Activated naive CD4-positive, alpha-beta T cell treated with anti-CD3 and anti-CD28 coated beads for 36 hours (primary cell): Measurements from ENCODE around the gene TEDC2. TPM values are rescaled to one million over a fixed set of nuclear protein-coding genes. Genes with fewer than 3 reads are reported as not detected.

ENCODE experiments used
- CTCF ChIA-PET: fragments of 350-600 bp; sonication (Branson Sonifier 250); formaldehyde crosslinking; loops from one replicate; lab custom pipeline; 2021; ENCODE audit warnings: antibody characterized with exemption; lab: Charles Lee
- DNase-seq: peaks from one replicate; pipeline ENCODE4 v3.0.0-alpha.2; 2020
- H3K27ac Mint-ChIP-seq: one replicate; pipeline ENCODE4 v1.8.0; 2021; ENCODE audit warnings: mild to moderate bottlenecking, mixed read lengths
- H3K27me3 Mint-ChIP-seq: one replicate; pipeline ENCODE4 v1.8.0; 2021; ENCODE audit warnings: low read depth, mixed read lengths
- H3K36me3 Mint-ChIP-seq: one replicate; pipeline ENCODE4 v1.8.0; 2021; ENCODE audit warnings: low read depth, mixed read lengths
- H3K4me1 Mint-ChIP-seq: one replicate; pipeline ENCODE4 v1.8.0; 2021; ENCODE audit warnings: low read depth, mixed read lengths
- H3K4me3 Mint-ChIP-seq: one replicate; pipeline ENCODE4 v1.8.0; 2021; ENCODE audit warnings: mild to moderate bottlenecking, moderate library complexity, mixed read lengths
- H3K9me3 Mint-ChIP-seq: one replicate; pipeline ENCODE4 v1.8.0; 2021; ENCODE audit warnings: mixed read lengths
- intact Hi-C: fragments of 100-400 bp; cut with micrococcal nuclease; formaldehyde crosslinking; loops from one replicate; pipeline ENCODE4 v1.15.1; 2023
- total RNA-seq, 2 experiments: library from RNA; stranded (reverse); gene quantifications; one replicate each; pipeline ENCODE4 v1.2.3, GENCODE V29; 2021

TEDC2 gene
- total RNA-seq, 2 experiments from 2014 or later, result 24.2 to 24.8 TPM

DNA sequence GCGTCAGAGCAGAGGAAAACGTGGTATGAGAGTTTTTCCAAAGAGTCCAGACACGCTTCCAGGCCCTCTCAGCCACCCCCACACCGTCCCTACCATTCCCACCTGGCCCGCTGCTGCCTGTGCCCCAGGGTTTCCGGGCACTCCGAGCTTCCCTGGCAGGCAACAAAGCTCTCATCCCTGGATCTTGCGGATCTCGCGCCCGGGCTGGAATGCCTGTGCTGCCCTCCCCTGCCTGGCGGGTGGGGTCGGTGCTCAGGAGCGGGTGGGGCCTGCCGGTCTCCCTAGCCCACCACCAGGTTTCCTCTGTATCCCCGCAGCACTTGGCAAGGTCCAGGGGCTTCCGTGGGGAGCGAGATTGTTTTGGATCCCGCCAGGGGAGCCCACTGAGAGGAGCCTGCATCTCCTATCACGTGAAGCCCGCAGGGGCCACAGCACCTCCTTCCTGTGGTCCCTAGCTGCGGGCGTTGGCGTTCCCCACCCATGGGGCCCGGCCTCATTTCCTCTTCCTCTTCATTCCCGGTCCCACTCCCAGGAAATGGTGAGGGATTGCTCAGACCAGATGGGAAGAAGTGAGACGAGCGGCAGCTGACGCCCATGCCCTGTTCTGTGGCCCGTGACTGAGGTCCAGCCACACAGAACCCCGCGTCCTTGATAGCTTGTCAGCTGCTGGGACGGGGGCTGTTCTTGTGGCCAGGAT is 26.1 kb downstream of the TEDC2 start:
- intact Hi-C loops, result loop anchor here (2.0 to 5.0 kb wide), 2 partner anchors 234 to 291 kb away; partner anchors contain the start of gene ECI1
- Mint-ChIP-seq H3K4me1 (peaks cover 16% of the 10 kb centered on the region), H3K4me3 (no peak overlapping the region), H3K9me3 (no peaks in the 10 kb centered on the region), H3K36me3 (peaks cover 1% of the 10 kb centered on the region), H3K27me3 (no peaks in the 10 kb centered on the region), H3K27ac (no peak overlapping the region)
- no peak for DNase-seq
- CTCF ChIA-PET, result interaction anchor here (0.9 to 1.2 kb wide), 3 partner anchors 9 to 16 kb away, joined by 3 read pairs; partner anchors contain the start of gene TBC1D24

DNA sequence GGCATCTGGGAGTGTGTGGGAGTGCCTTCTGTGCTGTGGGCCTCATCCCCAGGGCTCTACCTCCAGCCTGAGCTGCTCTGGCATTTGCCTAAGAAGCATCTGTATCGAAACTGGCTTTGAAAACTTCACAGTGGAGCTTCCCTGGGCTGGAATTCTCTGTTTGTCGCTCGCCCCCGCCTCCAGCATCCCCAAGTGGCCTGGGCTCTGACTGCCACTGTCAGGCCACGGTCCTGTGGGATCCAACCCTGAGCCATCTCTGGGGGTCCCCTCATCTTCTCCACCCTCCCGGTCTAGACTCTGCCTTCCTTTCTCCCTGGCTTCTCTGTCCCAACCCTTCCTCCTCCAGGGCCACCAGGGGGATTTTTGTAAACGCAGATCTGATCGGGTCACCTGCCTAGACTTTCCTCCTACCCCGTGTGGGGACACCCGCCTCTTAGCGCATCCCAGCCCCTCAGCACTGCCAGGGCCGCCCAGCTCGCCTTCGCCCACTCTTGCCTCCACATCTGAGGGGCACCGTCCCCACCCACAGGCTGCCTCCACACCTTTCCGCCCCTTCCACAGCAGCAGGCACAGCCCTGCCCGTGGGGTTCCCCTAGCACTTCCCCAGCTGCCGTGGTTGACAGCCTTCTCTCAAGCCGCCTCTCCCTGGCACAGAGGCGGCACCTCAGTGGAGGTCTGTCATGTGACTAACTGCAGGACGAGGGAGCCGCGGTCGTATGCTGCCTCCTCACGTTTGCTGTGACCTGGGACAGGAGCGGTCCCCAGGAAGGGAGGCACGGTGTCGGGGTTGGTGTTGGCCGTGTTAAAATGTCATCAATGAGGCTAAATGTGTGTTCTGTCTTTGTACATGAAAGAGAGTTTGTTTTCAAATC is 27.0 kb downstream of the TEDC2 start:
- peaks cover 16% of the 10 kb centered on the region for H3K4me1 Mint-ChIP-seq
- DNase-seq, result peak; percentile 94
- CTCF ChIA-PET, result interaction anchor here (0.9 to 1.6 kb wide), 4 partner anchors 10 to 15 kb away, joined by 3 to 8 read pairs (median 3); partner anchors contain the start of gene TBC1D24
- H3K36me3 Mint-ChIP-seq, result peaks cover 1% of the 10 kb centered on the region
- peak overlapping the region; percentile 10 for H3K4me3 Mint-ChIP-seq
- no peaks in the 10 kb centered on the region for H3K9me3 Mint-ChIP-seq
- no peaks in the 10 kb centered on the region for H3K27me3 Mint-ChIP-seq
- intact Hi-C loops, result loop anchor here (1.0 to 5.0 kb wide), 6 partner anchors 13 to 292 kb away; partner anchors contain the start of genes ABCA3, CCNF, ECI1 and RNPS1
- H3K27ac Mint-ChIP-seq, result peak overlapping the region; percentile 69

DNA sequence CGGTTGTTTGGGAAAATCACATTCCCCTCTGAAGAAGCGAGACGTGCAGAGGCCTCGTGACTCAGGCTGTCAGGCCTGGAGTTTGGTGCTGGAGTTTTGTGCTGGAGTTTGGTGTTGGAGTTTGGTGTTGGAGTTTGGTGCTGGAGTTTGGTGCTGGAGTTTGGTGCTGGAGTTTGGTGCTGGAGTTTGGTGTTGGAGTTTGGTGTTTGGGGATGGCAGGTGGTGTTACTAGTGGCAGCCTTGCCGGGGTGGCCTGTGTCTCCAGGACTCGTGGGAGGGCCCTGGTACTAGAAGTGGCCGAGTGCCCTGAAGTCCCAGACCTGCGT is 27.6 kb downstream of the TEDC2 start:
- peaks cover 16% of the 10 kb centered on the region for H3K4me1 Mint-ChIP-seq
- H3K27me3 Mint-ChIP-seq, result no peaks in the 10 kb centered on the region
- peaks cover 1% of the 10 kb centered on the region for H3K36me3 Mint-ChIP-seq
- CTCF ChIA-PET, result interaction anchor here (1.6 kb wide), 1 partner anchor 14 kb away, joined by 8 read pairs; no protein-coding TSS in a partner anchor
- H3K27ac Mint-ChIP-seq, result peak overlapping the region; percentile 69
- peak overlapping the region; percentile 10 for H3K4me3 Mint-ChIP-seq
- no peaks in the 10 kb centered on the region for H3K9me3 Mint-ChIP-seq
- intact Hi-C loops, result loop anchor here (1.0 to 5.0 kb wide), 6 partner anchors 13 to 293 kb away; partner anchors contain the start of genes ABCA3, CCNF, ECI1 and RNPS1
- no peak for DNase-seq

DNA sequence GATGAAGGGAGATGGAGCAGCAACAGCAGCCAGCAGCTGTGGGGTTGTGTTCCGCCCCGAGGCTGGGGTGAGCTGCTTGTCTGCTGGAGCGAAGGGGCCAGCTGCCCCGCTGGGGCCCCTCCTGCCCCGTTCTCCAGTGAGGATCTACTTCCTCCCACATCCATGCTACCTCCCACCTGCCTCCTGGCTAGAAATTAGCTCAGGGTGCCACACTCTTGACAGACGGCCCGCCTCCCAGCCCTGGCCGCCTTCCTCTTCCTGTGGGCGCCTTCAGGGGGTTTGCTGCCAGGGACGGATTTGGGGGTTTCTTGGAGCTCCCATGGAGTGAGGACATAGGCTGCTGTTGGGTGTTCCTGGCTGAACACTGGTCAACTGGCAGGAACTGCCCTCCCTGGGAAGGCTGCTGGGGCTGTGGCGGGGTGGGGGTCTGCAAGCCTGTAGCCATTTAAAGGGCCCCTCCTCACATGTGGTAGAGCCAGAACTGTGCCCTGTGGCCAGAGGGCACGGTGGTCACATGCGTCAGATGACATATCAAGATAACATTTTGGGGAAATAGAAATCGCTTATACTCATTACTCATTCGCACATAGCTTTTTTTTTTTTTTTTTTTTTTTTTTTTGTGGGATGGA is 28.1 kb downstream of the TEDC2 start:
- DNase-seq, result no peak
- Mint-ChIP-seq H3K27ac (no peak overlapping the region), H3K4me1 (peaks cover 16% of the 10 kb centered on the region), H3K9me3 (no peaks in the 10 kb centered on the region), H3K27me3 (no peaks in the 10 kb centered on the region), H3K4me3 (no peak overlapping the region), H3K36me3 (peaks cover 1% of the 10 kb centered on the region)
- intact Hi-C loops, result loop anchor here (1.0 to 5.0 kb wide), 6 partner anchors 14 to 293 kb away; partner anchors contain the start of genes ABCA3, CCNF, ECI1 and RNPS1
- CTCF ChIA-PET, result interaction anchor here (0.6 to 1.6 kb wide), 3 partner anchors 13 to 325 kb away, joined by 3 to 8 read pairs (median 3); no protein-coding TSS in a partner anchor

DNA sequence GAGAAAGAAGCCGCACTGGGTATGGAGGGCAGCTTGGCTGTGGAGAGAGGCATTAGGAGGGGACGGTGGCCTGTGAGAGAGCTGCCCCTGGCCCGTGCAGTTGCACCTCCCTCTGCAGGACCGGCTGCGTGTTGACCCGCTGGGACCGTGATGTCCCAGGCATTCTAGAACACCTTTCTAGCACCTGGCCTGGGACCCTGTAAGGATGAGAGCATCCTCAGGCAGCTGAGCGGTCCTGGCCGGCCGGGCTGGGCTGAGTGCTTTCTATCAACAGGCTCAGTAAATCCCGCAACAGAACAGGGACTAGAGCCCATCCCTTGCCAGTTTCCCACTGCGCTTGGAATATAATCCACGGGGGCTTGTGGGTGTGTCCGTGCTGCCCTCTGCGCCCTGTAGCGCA is 29.7 kb downstream of the TEDC2 start:
- Mint-ChIP-seq H3K36me3 (peaks cover 1% of the 10 kb centered on the region), H3K4me3 (no peak overlapping the region), H3K27me3 (no peaks in the 10 kb centered on the region), H3K4me1 (peaks cover 16% of the 10 kb centered on the region), H3K27ac (no peak overlapping the region), H3K9me3 (no peaks in the 10 kb centered on the region)
- intact Hi-C loops, result loop anchor here (5.0 kb wide), 1 partner anchor 237 kb away; the partner anchor contains the start of gene ECI1
- DNase-seq, result no peak
- CTCF ChIA-PET, result no interaction called here

DNA sequence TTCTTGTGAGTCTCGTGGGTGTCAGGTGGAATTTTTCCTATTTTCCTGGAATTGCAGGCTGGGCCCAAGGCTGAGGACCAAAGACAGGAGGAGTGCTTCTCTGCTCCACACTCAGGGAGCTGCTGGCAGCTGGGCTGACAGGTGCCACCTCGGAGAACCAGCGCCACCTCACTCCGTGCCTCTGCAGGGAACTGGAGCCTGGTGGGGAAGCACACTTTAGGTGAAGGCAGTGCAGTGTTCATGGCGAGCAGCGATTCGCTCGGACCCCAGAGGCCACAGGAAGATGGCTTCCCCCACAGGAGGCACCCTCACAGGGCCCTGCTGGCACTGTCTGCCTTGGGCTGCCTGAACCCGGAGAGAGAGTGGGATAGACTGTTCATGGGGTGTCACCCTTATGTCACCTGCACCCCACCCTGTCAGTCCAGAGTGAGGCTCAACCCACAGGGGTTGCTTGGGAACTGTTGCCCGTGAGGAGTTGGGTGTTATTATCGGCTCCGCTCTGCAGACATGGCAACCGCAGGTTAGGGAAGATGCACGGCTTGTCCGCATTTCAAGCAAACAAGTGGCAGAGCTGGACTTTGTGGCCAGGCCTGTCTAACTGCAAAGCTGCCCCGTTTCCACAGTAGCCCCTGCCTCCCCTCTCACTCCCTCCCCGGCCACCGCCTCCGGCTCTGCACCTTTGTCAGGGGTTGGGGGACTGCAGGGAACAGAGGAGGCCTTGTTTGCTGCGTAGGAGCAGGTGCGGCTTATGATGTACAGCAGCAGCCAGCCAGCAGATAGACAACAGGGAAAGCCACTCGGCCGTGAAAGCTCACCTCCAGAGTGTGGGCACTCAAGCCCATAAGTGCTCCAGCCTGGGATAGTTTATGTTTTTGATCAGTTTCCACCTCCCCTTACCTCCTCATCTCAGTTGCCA is 30.5 kb downstream of the TEDC2 start:
- DNase-seq, result no peak
- no peak overlapping the region for H3K4me3 Mint-ChIP-seq
- CTCF ChIA-PET, result interaction anchor here (0.7 kb wide), 1 partner anchor 10 kb away, joined by 4 read pairs; no protein-coding TSS in a partner anchor
- H3K4me1 Mint-ChIP-seq, result peaks cover 16% of the 10 kb centered on the region
- no peaks in the 10 kb centered on the region for H3K9me3 Mint-ChIP-seq
- intact Hi-C loops, result no loop called here
- peaks cover 1% of the 10 kb centered on the region for H3K36me3 Mint-ChIP-seq
- H3K27me3 Mint-ChIP-seq, result no peaks in the 10 kb centered on the region
- no peak overlapping the region for H3K27ac Mint-ChIP-seq

DNA sequence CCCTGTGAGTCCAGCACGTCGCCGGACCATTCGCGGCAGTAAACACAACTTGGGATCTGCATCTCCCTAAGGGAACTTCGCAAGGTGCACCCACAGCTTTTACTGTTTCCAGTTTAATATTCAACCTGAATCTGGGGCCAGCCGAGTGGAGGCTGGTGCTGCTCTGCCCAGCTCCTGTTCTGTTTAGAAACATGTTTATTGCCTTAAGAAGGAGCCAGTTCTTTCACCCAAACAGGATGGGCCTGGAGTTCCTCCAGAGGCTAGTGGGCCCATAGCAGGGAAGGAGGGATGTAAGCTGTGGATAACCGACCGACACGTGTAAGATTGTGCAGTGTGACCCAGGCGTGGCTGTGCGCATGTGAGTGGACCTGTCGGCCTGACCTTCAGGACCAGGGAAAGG is 32.4 kb downstream of the TEDC2 start:
- H3K36me3 Mint-ChIP-seq, result no peaks in the 10 kb centered on the region
- no peak overlapping the region for H3K4me3 Mint-ChIP-seq
- CTCF ChIA-PET, result no interaction called here
- H3K4me1 Mint-ChIP-seq, result peaks cover 8% of the 10 kb centered on the region
- intact Hi-C loops, result no loop called here
- no peak overlapping the region for H3K27ac Mint-ChIP-seq
- H3K27me3 Mint-ChIP-seq, result no peaks in the 10 kb centered on the region
- no peak for DNase-seq
- H3K9me3 Mint-ChIP-seq, result no peaks in the 10 kb centered on the region

DNA sequence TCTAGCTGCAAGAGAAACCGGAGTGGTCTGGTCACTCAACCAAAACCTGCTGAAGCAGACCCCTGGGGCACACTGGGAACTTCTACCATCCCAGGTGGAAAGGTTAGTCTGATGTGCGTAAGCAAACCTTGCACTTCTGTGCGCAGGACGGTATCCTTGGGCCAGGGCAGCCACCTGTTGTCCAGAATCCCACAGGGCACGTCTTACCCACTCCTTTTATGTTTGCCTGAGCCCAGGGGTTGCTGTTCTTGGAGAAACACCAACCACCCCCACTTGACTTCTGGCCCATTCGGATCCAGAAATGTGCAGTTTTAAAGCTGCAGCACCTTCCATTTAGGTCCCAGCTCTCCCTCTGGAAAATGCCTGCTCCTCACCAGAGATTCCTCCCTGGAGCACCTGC is 33.7 kb downstream of the TEDC2 start:
- Mint-ChIP-seq H3K4me1 (no peaks in the 10 kb centered on the region), H3K4me3 (no peak overlapping the region), H3K27ac (no peak overlapping the region), H3K27me3 (no peaks in the 10 kb centered on the region), H3K9me3 (no peaks in the 10 kb centered on the region), H3K36me3 (peaks cover 2% of the 10 kb centered on the region)
- intact Hi-C loops, result no loop called here
- DNase-seq, result no peak
- CTCF ChIA-PET, result no interaction called here

DNA sequence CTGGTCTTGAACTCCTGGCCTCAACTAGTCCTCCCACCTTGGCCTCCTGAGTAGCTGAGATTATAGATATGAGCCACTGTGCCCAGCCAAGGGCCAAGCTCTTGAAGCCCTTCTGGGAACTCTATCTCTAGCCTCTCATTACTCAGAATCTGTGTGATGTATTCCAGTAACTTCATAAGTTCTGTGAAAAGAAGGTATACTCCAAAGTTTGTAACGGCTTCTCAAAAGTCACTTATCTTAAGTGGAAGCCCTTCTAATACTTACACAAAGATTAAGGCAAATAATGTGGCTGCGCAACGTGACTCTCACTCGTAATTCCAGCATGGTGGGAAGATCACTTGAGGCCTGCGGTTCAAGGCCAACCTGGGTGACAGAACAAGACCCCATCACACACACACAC is 34.7 kb downstream of the TEDC2 start:
- peaks cover 2% of the 10 kb centered on the region for H3K36me3 Mint-ChIP-seq
- H3K4me3 Mint-ChIP-seq, result no peak overlapping the region
- no peak for DNase-seq
- no peaks in the 10 kb centered on the region for H3K9me3 Mint-ChIP-seq
- no peaks in the 10 kb centered on the region for H3K27me3 Mint-ChIP-seq
- intact Hi-C loops, result no loop called here
- H3K4me1 Mint-ChIP-seq, result no peaks in the 10 kb centered on the region
- CTCF ChIA-PET, result no interaction called here
- H3K27ac Mint-ChIP-seq, result no peak overlapping the region

DNA sequence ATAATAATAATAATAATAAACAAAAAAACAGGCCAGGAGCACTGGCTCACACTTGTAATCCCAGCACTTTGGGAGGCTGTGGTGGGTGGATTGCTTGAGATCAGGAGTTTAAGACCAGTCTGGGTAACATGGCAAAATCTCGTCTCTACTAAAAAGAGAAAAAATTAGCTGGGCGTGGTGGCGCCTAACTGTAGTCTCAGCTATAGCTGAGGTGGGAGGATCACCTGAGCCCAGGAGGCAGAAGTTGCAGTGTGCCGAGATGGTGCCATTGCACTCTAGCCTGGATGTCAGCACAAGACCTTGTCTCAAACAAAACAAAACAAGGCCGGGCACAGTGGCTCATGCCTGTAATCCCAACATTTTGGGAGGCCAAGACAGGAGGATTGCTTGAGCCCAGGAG is 35.1 kb downstream of the TEDC2 start:
- intact Hi-C loops, result no loop called here
- CTCF ChIA-PET, result no interaction called here
- no peak overlapping the region for H3K4me3 Mint-ChIP-seq
- no peaks in the 10 kb centered on the region for H3K9me3 Mint-ChIP-seq
- no peaks in the 10 kb centered on the region for H3K4me1 Mint-ChIP-seq
- DNase-seq, result no peak
- H3K27ac Mint-ChIP-seq, result no peak overlapping the region
- H3K27me3 Mint-ChIP-seq, result no peaks in the 10 kb centered on the region
- peaks cover 2% of the 10 kb centered on the region for H3K36me3 Mint-ChIP-seq
